NCI-H460 (cell line): ENCODE data around the gene SERINC4. TPM values are rescaled to one million over a fixed set of nuclear protein-coding genes. Genes with fewer than 3 reads are reported as not detected.
"Not testable (repeated sequence)": the region's sequence is repeated elsewhere in the genome, so short reads cannot be mapped to it uniquely, and the experiment has no call there.

Experiments
- DNase-seq: peaks from one replicate; pipeline ENCODE4 v3.0.0-alpha.2; 2016; ENCODE audit warnings: low read depth; ENCODE audit errors: extremely low read depth
- small RNA-seq, 2 experiments: library from RNA; depleted of rRNA; stranded (forward); fragments of <200 nt; gene quantifications; one replicate each; pipeline ENCODE3, GENCODE V24; 2014
- total RNA-seq: library from RNA; depleted of rRNA; stranded (reverse); fragments of >200 nt; shearing (Covaris generic); gene quantifications from 2 replicates; pipeline ENCODE4 v1.2.3, GENCODE V29; 2014; rRNA removed

Gene SERINC4
- total RNA-seq, 1 experiment from 2014 or later = 0.12 TPM

- no peak for DNase-seq
These were observed 36.1 kb downstream of the SERINC4 start for GRCh38 chr15:43763819-43764446.

GRCh38 chr15:43762824-43763223, 37.2 kb downstream of the SERINC4 start:
- no peak for DNase-seq

DNA sequence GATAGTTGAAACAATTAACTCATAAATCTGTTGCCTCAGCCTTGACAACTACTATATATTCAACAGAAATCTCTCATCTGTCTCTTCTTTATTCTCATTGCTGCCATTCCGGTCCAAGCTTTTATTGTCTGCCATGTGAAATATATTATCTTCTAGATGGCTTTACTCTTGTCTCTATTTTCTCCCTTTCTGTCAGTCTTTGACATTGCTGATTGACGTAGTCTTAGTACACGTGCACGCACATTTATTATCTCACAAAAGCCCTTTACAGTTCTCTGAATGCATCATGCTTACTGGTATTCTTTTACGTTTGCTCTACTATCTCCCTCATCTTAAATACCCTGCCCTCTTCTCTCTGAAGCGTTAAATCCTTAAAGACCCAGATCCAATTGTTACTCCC, 48.1 kb downstream of the SERINC4 start:
- no peak for DNase-seq

DNA sequence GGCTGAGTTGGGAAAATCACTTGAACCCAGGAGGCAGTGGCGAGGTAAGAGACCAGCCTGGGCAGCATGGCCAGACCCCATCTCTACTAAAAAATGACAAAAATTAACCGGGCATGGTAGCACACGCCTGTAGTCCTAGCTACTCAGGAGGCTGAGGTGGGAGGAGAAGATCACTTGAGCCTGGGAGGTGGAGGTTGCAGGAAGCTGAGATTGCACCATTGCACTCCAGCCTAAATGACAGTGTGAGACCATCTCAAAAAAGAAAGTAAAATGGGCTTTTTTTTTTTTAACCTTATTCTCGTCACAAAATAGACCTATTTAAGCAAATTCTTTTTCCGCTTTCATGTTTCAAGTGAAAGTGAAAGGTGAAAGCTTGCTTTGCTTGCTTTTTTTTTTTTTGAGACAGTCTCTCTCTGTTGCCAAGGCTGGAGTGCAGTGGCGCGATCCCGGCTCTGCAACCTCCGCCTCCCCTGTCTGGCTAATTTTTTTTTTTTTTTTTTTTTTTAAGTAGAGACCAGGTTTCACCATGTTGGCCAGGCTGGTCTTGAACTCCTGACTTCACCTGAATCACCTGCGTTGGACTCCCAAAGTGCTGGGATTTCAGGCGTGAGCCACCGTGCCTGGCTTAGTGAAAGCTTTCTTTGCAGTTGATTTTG, 50.2 kb downstream of the SERINC4 start:
- DNase-seq = no peak

GRCh38 chr15:43748376-43748775, 51.6 kb downstream of the SERINC4 start:
- DNase-seq = no peak

DNA sequence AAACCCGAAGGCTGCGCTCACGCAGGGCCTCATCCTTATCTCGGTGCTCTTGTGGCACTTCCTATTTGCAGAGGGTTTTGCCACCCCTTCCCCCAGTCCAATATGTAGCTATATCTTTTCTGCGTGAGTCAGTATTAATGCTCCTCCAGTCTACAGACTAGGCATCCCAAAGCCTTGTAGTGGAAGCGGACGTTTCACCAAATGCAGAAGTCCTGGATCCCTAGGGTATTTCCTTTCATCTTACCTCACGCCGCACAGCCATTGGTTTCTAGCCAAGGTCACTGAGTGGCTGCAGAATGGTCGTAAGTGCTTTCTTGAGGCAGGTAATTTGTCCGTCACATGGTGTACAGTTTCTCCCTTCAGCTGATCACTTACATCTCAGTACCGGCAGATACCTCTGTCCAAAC, 53.1 kb downstream of the SERINC4 start:
- not testable (repeated sequence) for DNase-seq

DNA sequence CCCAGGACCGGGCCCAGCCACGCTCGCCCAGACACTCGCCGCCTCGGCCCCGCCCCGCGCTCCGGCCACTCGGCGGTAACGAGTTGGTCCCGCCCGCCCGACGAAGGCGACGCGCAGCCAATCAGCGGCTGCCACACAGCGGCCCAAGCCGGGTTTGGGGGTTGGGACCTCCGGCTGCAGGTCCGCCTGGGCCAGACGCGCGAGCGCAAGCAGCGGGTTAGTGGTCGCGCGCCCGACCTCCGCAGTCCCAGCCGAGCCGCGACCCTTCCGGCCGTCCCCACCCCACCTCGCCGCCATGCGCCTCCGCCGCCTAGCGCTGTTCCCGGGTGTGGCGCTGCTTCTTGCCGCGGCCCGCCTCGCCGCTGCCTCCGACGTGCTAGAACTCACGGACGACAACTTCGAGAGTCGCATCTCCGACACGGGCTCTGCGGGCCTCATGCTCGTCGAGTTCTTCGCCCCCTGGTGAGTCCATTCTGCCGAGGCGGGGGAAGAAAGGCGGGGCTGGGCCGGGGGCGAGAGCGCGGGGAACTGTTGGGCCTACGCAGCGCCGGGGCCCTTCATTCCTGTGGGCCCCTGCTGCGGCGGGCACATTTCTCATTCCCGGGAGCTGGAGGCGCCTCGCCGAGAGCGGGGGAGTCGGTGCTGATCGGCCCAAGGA, 53.6 kb downstream of the SERINC4 start, which contains the start of gene PDIA3:
PDIA3 (plus strand) TSS at position 194 of the 658 bp plus-strand sequence; CDS start at position 296, 102 bp downstream.
- DNase-seq = peak; percentile 84

Small RNAs within 50 kb of the gene (small RNA-seq; reads per million reads assigned to genes)
- 0 reads per million in 2 experiments for gene MIR1282

Other genes starting within 250 kb of the SERINC4 start
- 10.7 and 12.7 TPM in 2 replicates for gene PPIP5K1, start 210.0 kb downstream of the SERINC4 start, total RNA-seq
- gene CKMT1B, start 206.2 kb downstream of the SERINC4 start, total RNA-seq = 1.5 and 2.4 TPM in 2 replicates
- 0.17 and 0.22 TPM in 2 replicates for gene STRC, start 181.4 kb downstream of the SERINC4 start, total RNA-seq
- gene CATSPER2, start 151.4 kb downstream of the SERINC4 start, total RNA-seq = 1.5 TPM in 2 replicates
- 1.2 TPM in 2 replicates for gene CKMT1A, start 106.4 kb downstream of the SERINC4 start, total RNA-seq
- 290 and 370 TPM in 2 replicates for gene PDIA3, start 53.8 kb downstream of the SERINC4 start, total RNA-seq
- 3.9 and 4.0 TPM in 2 replicates for gene ELL3, start 23.3 kb downstream of the SERINC4 start, total RNA-seq
- gene SERF2, start 7.9 kb downstream of the SERINC4 start, total RNA-seq = 304 and 355 TPM in 2 replicates
- 10.5 and 15.4 TPM in 2 replicates for gene HYPK, start 379 bp upstream of the SERINC4 start, total RNA-seq
- gene MFAP1, start 24.5 kb upstream of the SERINC4 start, total RNA-seq = 25.8 and 28.6 TPM in 2 replicates
- 18.9 and 20.8 TPM in 2 replicates for gene WDR76, start 26.8 kb upstream of the SERINC4 start, total RNA-seq